HG03064 (cell line): Measurements from ENCODE around the gene DNAJC5.
"Not testable (repeated sequence)": the region's sequence is repeated elsewhere in the genome, so short reads cannot be mapped to it uniquely, and the experiment has no call there.

Source experiments
- ATAC-seq: cut with Tn5 transposase; IDR thresholded peaks from one replicate; pipeline ENCODE4 v1.9.1; 2021; ENCODE audit warnings: low read depth; ENCODE audit not compliant: unreplicated experiment

DNAJC5 gene

DNA sequence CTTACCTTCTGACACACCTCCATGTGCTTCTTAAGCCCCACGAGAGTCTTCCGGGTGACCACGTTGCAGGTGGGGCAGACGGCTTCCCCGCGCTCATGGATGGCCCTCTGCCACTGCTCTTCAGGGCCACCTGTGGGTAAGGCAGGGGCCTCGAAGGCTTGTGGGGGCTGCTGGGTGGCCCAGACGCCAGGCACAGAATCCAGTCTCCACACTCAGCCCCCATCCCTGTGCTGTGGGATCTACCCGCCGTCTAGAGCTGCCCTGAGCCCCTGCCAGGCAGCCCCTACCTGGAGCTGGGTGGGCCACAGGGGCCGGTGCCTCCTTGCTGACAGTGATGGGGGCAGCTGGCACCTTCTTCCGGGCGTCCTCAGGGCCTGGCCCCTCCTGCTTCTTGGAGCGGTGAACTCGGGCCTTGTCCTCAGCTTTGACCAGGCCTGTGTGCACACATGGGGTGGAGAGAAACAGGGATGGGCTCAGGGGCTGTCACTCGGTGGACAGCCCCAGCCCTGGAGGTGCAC lies 68.9 kb downstream of the DNAJC5 start:
- ATAC-seq: no peak

GRCh38 chr20:63964412-63964811 lies 69.5 kb downstream of the DNAJC5 start:
- ATAC-seq: no peak

DNA sequence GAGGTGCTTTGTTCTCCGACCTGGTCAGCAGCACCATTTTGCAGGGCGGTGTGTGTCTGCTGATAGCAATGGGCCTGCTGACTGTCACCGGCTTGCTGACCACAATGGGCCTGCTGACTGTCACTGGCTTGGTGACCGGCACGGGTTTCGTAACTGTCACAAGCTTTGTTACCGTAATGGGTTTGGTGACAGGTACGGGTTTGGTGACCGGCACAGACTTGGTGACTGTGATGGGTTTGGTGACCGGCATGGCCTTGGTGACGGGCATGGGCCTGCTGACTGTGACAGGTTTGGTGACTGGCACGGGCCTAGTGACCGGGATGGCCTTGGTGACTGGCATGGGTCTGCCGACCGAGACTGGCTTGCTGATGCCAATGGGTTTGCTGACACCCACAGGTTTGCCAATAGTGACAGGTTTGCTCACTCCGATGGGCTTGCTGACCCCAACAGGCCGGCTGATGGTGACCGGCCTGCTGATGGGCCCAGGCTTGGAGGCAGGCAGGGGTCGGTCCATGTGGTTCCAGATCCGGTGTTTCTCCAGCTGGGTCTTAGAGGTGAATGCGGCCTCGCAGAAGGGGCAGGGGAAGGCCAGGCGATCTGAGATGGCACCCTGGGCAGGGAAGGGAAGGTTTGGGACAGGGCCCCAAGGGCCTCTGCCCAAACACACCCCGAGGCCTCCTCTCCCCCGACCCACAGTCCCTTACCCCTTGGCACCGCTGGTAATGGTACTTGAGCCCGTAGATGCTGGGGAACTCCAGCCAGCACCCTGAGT lies 71.4 kb downstream of the DNAJC5 start:
- ATAC-seq: no peak

GRCh38 chr20:63966944-63967322 lies 72.0 kb downstream of the DNAJC5 start:
- no peak for ATAC-seq

DNA sequence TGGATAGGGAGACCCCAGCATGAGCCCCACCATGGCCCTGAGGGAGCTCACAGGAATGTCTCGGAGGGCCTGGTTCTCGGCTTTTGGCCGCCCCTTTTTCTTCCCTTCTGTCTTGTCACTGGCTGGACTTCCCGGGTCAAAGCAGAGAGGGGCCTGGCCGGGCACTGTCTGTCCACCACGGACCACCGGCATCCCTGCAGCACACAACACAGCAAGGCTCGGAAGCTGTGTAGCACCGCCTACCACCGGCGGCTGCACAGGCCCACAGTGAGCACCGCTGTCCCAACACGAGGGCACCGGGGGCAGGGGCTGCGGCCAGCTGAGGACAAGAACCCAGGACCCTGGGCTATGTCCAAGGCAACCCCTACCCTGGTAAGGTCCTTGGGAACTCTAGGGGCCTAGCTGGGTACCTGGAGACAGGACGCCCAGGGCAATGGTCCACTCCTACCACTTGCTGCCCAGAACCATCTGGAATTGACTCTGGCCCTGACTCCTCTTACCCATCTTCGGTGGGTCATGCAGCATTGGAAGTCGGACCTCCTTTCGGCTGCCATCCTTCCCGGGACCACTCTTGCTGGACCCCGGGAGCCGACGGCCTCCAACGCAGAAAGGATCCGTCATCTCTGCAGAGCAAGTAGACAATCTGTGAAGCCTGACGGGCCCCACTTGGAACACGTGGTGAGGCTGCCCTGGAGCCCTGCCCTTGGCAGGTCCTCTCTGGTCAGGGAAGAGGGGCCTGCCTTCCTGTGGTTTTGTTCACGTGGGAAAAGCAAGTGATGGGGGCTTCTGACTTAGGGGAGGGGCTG lies 72.6 kb downstream of the DNAJC5 start:
- ATAC-seq: no peak

DNA sequence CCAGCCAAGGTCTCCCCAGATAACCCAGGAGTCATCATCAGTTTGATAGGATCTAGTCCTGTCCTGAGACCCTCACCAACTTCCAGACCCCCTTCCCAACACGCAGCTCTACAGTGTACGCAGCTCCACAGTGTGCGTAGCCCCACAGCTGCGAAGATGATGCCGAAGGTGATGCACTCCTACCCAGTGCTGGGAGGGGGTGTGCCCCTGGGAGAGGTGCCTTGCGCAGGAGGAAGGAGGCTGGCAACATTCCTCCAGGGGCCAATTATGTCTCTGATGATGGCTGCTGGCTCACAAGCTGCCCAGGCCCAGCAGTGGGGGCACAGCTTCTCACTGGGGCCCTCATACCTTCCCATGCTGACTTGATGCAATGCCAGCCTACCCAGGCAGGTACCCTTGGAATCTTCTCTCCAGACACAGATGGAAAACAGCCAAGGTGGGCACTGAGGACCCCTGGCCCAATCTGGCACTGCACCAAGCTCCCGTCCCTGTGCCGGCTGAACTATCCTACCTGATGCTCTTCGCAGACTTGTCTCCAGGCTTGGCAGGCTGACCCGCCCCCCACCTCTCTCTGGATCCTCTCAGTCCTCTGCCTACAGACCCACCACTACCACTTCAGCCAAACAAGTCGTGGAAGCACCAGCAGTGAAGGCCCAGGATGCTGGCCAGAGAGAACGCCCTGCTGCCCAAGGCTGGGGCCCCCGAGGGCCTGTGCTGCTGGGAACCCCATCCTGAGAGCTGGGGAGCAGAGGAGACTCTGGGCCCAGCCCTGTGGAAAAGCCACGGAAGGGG lies 73.4 kb downstream of the DNAJC5 start:
- ATAC-seq: no peak

DNA sequence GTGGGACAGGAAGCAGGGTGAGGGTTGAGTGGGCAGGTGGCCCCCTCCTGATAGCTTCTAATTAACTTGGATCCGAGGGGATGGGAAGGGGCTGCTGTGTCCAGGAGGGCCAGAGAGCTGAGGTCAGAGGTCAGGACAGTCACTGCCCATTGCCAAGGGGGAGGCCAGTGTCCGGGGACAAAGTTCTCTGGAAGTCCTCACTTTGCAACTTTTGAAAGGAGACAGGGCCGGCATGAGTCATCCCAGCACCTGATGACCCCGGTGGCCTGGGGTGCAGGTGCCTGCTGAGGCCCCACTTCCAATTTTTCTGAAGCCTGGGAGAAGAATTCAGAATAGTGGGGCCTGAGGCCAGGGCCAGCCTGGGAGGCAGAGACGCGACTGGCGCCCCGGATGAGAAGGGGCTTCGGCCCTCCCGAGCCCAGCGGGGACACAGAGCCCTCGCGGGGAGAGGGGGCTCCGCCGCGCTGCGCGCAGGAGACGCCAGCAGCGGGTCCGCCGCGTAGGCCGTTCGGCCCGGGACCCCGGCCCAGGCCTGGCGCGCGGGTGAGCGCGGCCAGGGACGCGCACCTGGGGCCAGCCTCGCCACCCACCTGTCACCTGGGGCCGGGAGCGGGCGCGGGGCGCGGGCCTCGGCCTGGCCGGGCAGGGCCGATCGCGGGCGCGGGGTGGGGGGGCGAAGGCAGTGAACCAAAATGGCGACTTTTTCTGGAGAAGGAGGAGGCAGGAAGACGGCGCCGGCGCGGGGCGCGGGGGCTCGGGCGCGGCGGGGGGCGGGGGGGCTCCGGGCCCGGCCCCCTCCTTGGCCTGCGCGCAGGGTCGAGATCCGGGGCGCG lies 74.2 kb downstream of the DNAJC5 start:
- ATAC-seq: no peak

GRCh38 chr20:63969838-63970713 lies 75.2 kb downstream of the DNAJC5 start, which contains the start of gene ZNF512B:
Gene ZNF512B, minus strand, starts transcription at chr20:63969930. Its CDS starts 1,980 bp downstream, at chr20:63967950.
- ATAC-seq: no peak

DNA sequence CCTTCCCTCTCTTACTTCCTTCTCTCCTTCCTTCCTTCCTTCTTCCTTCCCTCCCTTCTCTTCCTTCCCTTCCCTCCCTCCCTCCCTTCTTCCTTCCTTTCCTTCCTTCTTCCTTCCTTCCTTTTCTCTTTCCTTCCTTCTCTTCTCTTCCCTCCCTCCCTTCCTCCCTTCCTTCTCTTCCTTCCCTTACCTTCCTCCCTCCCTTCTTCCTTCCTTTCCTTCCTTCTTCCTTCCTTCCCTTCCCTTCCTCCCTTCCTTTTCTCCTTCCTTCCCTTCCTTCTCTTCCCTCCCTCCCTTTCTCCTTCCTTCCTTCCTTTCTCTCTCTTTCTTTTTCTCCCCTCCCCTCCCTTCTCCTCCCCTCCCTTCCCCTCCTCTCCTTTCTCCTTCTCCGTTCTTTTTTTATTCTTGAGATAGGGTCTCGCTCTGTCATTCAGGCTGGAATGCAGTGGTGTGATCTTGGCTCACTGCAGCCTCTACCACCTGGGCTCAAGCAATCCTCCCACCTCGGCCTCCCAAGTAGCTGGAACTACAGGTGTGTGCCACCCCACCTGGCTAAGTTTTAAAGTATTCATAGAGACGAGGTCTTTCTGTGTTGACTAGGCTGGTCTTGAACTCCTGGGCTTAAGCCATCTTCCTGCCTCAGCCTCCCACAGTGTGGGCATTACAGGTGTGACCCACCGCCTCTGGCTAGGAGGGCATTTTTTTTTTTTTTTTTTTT lies 75.9 kb downstream of the DNAJC5 start:
- no peak for ATAC-seq

- not testable (repeated sequence) for ATAC-seq
These were observed 77.0 kb downstream of the DNAJC5 start for GRCh38 chr20:63971960-63972311.

DNA sequence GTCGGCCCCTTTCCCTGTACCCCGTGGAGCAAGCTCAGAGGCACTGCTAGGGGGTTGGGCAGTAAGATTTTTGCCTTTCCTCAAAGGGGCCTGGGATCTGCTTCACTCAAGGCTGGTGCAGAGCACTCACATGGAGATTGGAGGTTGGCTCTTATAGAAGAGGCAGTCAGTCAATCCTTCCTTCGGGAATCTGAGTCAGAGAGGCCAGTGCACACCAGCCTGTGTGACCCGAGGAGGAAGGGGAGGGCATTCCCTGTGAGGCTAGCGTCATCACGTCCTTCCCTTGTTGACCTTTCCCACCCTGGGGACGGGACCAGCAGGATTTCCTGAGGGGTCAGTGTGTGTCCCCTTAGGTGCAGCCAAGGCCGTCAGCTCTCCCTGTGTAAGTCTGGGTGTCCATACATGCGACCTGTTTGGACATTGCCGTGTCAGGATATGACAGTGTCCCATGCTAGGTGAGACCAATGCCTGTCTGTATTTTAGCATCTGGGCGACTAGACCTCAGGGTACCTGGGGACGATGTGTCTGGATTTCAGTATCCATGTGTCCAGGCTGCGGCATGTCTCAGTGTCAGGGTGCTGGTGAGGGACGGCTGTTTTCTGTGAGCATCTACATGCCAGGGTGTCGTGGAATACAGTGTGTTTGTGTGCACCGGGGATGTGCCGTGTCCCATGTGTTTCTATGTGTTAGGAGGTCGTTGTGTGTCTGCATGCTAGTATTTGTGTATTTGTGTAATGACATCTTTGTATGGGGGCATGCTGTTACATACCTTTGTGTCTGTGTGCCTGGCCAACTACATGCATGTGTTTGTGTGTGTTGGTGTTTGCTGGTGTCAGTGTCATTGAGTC lies 77.6 kb downstream of the DNAJC5 start:
- no peak for ATAC-seq

- no peak for ATAC-seq
These were observed 78.2 kb downstream of the DNAJC5 start for GRCh38 chr20:63973160-63973479.

DNA sequence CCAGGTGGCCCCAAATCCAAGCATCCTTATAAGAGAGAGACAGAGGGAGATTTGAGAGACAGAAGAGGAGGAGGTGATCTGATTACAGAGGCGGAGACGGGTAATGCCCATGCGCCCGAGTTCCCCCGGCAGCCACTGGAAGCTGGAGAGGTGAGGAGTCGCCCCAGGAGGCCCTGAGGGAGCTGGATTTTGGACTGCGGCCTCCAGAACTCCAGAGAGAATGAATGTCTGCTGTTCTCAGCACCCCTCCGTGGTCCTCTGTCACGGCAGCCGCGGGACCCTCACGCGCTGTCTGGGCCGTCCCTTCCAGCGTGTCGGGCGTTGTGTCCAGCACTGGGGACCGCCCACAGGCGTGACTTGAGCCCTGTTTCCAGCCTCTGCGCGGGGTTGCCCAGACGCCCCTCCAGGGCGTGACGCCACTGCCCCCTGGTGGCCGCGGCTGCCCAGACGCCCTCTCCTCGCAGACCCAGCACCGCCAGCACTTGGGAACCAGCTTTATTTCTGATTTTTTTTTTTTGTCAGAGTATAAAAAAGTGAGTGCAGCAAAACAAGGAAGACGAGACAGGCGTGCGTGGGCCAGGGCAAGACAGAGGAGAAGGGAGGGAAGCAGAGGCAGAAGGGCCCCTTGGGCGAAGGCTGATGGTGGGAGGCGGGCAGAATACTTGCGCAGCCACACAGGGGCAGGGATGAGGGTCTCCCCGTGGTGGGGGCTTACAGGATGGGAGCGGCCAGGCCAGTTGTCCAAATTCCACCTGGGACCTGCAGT lies 78.9 kb downstream of the DNAJC5 start:
- ATAC-seq: no peak

DNA sequence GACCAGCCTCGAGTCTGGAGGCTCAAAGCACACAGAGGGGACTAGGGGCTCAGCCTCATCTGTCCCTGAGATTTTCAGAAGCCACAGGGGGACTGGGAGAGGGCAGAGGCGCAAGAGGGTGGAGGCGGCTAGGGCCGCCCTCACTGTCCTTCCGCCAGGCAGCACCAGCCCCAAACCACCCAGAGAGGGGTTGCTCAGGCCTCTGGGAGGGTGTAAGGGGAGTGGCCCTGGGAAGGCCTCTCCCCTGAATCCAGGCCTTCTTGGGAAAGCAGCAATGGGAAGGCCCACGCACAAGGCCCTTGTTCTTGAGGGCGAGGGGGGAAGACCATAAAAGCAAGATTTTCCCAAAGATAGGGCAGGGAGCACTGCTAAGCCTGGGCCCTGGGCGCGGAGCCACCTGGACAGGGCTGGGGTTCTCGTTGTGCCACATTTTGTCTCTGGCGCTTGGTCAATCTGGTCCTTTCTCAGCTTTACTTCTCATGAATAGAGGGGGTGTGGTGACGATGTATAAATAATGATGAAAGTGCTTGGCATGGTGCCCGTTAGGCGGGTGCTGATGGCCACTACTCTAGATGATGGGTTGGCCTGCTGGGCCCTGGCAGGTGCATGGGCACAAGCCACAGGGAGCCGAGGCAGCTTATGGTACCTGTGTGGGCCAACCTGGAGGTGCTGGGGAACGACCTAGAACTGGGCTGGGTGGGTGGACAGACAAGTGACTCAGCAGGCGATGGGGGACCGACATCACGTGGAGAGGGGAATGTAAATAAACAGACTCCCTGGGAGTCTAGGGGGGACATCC lies 79.7 kb downstream of the DNAJC5 start:
- ATAC-seq: no peak

DNA sequence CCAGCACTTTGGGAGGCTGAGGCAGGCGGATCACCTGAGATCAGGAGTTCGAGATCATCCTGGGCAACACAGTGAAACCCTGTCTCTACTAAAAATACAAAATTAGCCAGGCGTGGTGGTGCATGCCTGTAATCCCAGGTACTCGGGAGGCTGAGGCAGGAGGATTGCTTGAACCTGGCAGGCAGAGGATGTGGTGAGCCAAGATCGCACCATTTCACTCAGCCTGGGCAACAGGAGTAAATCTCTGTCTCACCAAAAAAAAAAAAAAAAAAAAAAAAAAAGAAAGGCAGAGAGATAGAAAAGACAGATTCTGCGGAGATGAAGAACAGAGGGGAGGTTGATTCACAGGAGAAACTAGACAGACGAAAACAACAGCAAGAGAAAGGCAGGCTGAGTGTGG lies 81.6 kb downstream of the DNAJC5 start:
- ATAC-seq: not testable (repeated sequence)
